ENCODE measurements around the gene MAP3K6.

GRCh38 chr1:27341525-27342252 lies 25.1 kb downstream of the MAP3K6 start, which contains the start of gene SYTL1:
- TF ChIP-seq, protein P1, sequence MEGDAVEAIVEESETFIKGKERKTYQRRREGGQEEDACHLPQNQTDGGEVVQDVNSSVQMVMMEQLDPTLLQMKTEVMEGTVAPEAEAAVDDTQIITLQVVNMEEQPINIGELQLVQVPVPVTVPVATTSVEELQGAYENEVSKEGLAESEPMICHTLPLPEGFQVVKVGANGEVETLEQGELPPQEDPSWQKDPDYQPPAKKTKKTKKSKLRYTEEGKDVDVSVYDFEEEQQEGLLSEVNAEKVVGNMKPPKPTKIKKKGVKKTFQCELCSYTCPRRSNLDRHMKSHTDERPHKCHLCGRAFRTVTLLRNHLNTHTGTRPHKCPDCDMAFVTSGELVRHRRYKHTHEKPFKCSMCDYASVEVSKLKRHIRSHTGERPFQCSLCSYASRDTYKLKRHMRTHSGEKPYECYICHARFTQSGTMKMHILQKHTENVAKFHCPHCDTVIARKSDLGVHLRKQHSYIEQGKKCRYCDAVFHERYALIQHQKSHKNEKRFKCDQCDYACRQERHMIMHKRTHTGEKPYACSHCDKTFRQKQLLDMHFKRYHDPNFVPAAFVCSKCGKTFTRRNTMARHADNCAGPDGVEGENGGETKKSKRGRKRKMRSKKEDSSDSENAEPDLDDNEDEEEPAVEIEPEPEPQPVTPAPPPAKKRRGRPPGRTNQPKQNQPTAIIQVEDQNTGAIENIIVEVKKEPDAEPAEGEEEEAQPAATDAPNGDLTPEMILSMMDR (IDR thresholded peaks at IDR 0.05): no peak
- TF ChIP-seq POLR2A (IDR thresholded peaks at IDR 0.05): peak; percentile 12

All from transverse colon (tissue), 3 donors.